OCI-LY3 (cell line): ENCODE measurements around the gene TMC6.

Experiments used
- EZH2phosphoT487 ChIP-seq: fragments of 200-600 bp; shearing (Covaris generic); IDR thresholded peaks from 2 replicates; pipeline ENCODE4 v1.6.1; 2018; ENCODE audit warnings: antibody characterized with exemption, mixed run types, low read depth
- TF ChIP-seq, protein P1 (sequence below): fragments of 200-600, 300-600 bp; sonication (generic); IDR thresholded peaks from 2 replicates; pipeline ENCODE4 v1.5.1; 2014; ENCODE audit warnings: antibody characterized with exemption, low read length, low read depth

GRCh38 chr17:78120537-78120936 lies 8.0 kb downstream of the TMC6 start:
- TF ChIP-seq, protein P1, sequence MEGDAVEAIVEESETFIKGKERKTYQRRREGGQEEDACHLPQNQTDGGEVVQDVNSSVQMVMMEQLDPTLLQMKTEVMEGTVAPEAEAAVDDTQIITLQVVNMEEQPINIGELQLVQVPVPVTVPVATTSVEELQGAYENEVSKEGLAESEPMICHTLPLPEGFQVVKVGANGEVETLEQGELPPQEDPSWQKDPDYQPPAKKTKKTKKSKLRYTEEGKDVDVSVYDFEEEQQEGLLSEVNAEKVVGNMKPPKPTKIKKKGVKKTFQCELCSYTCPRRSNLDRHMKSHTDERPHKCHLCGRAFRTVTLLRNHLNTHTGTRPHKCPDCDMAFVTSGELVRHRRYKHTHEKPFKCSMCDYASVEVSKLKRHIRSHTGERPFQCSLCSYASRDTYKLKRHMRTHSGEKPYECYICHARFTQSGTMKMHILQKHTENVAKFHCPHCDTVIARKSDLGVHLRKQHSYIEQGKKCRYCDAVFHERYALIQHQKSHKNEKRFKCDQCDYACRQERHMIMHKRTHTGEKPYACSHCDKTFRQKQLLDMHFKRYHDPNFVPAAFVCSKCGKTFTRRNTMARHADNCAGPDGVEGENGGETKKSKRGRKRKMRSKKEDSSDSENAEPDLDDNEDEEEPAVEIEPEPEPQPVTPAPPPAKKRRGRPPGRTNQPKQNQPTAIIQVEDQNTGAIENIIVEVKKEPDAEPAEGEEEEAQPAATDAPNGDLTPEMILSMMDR = no peak
- no peak for TF ChIP-seq EZH2phosphoT487
